ENCODE measurements around the gene TBCK.

The TBCK gene

GRCh38 chr4:106039796-106040195, 276.2 kb downstream of the TBCK start:
- TF ChIP-seq POLR2AphosphoS5 (IDR thresholded peaks at IDR 0.05; ENCODE audit: low read depth, low read length) (no peak), SIN3A (IDR thresholded peaks at IDR 0.05; ENCODE audit: borderline replicate concordance, insufficient read depth, low read length) (no peak), FOXP2 (optimal IDR thresholded peaks at IDR 0.05; ENCODE audit: borderline replicate concordance, extremely low read depth, extremely low read length, insufficient read depth) (no peak), TAF1 (IDR thresholded peaks at IDR 0.05; ENCODE audit: borderline replicate concordance, insufficient read depth, low read length) (no peak)
- TF ChIP-seq, protein P1, sequence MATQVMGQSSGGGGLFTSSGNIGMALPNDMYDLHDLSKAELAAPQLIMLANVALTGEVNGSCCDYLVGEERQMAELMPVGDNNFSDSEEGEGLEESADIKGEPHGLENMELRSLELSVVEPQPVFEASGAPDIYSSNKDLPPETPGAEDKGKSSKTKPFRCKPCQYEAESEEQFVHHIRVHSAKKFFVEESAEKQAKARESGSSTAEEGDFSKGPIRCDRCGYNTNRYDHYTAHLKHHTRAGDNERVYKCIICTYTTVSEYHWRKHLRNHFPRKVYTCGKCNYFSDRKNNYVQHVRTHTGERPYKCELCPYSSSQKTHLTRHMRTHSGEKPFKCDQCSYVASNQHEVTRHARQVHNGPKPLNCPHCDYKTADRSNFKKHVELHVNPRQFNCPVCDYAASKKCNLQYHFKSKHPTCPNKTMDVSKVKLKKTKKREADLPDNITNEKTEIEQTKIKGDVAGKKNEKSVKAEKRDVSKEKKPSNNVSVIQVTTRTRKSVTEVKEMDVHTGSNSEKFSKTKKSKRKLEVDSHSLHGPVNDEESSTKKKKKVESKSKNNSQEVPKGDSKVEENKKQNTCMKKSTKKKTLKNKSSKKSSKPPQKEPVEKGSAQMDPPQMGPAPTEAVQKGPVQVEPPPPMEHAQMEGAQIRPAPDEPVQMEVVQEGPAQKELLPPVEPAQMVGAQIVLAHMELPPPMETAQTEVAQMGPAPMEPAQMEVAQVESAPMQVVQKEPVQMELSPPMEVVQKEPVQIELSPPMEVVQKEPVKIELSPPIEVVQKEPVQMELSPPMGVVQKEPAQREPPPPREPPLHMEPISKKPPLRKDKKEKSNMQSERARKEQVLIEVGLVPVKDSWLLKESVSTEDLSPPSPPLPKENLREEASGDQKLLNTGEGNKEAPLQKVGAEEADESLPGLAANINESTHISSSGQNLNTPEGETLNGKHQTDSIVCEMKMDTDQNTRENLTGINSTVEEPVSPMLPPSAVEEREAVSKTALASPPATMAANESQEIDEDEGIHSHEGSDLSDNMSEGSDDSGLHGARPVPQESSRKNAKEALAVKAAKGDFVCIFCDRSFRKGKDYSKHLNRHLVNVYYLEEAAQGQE (IDR thresholded peaks at IDR 0.05; ENCODE audit: insufficient read depth in 1 of 2, low read depth in 2 of 2, low read length in 2 of 2) = no peak

DNA sequence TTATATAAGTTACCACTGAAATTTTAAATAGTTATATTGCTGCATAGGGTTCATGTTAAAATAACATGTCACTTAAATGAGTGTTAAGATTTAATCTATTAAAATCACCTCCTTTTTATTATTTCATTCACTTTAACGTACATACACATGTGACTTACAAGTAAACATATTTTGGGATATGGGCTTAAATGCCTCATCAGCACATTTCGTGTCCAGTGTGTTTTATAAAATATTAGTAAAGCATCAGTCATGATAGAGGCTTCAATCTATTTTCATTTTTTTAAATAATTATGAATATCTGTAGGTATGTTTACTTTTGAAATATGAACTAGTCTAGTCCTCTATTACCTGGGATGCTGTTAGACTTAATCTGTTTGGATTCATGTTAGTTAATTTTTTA, 277.1 kb downstream of the TBCK start:
- no peak for TF ChIP-seq POLR2AphosphoS5 (IDR thresholded peaks at IDR 0.05; ENCODE audit: low read depth, low read length)
- TF ChIP-seq, protein P1 (IDR thresholded peaks at IDR 0.05; ENCODE audit: insufficient read depth in 1 of 2, low read depth in 2 of 2, low read length in 2 of 2) = no peak

DNA sequence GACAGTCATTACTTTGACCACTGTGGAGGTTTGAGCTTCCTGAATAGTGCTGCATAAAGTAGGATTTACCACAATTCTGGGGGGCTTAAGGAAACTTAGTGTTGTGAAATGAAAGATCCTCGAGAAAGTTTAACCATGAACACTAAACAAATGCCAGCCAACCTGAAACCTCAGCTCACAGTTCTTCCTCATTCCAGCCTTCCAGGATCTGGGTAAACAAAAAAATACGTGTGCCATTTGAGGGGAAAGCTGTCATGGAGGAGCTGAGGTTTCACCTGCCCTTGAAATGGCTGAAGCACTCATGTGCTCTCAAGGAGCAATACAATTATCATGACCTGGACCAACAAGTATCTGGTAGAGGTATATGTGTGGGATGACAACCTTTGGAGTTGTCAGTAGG, 278.0 kb downstream of the TBCK start:
- TF ChIP-seq TAF1 (IDR thresholded peaks at IDR 0.05; ENCODE audit: borderline replicate concordance, insufficient read depth, low read length) (no peak), FOXP2 (optimal IDR thresholded peaks at IDR 0.05; ENCODE audit: borderline replicate concordance, extremely low read depth, extremely low read length, insufficient read depth) (no peak), POLR2AphosphoS5 (IDR thresholded peaks at IDR 0.05; ENCODE audit: low read depth, low read length) (no peak), SIN3A (IDR thresholded peaks at IDR 0.05; ENCODE audit: borderline replicate concordance, insufficient read depth, low read length) (no peak)
- TF ChIP-seq, protein P1 (IDR thresholded peaks at IDR 0.05; ENCODE audit: insufficient read depth in 1 of 2, low read depth in 2 of 2, low read length in 2 of 2) = no peak

DNA sequence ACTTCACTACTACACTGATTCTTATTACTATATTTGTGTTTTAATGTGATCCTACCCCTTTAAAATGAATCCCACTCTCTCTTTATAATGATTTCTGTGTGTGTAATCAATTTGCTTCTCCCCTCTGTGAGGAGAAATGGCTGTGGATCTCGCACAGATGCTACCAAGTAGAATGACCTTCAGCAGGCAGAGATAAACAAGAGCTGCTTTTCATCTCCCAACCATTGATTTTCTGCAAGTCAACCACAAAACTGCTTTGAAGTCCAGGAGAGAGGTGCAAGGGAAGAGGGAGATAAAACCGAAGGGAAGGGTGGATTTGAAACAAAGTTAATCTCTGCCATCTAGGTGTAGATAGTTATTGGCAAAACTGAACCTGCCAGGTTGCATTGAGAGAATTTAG, 279.2 kb downstream of the TBCK start:
- no peak for TF ChIP-seq FOXP2 (optimal IDR thresholded peaks at IDR 0.05; ENCODE audit: borderline replicate concordance, extremely low read depth, extremely low read length, insufficient read depth)
- no peak for TF ChIP-seq SIN3A (IDR thresholded peaks at IDR 0.05; ENCODE audit: borderline replicate concordance, insufficient read depth, low read length)
- no peak for TF ChIP-seq TAF1 (IDR thresholded peaks at IDR 0.05; ENCODE audit: borderline replicate concordance, insufficient read depth, low read length)
- no peak for TF ChIP-seq POLR2AphosphoS5 (IDR thresholded peaks at IDR 0.05; ENCODE audit: low read depth, low read length)
- TF ChIP-seq, protein P1 (IDR thresholded peaks at IDR 0.05; ENCODE audit: insufficient read depth in 1 of 2, low read depth in 2 of 2, low read length in 2 of 2) = no peak

DNA sequence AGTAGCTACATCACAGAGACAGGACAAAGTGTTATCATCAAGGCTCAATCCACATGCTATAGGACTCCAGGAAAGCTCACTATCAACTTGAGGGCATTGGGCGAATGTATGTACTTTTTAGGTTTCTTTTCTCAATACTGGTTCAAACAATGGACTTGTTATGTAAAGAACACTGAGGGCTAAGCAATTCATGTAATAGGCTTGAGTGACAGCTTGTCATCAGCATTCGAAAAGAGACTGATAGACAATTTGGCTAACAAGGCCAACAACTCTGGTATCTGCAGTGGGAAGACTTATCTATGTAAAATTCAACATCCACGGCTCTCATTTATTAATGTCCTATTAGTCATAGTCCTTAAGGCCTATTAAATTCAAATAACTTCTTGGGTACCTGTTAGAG, 279.7 kb downstream of the TBCK start:
- TF ChIP-seq FOXP2 (optimal IDR thresholded peaks at IDR 0.05; ENCODE audit: borderline replicate concordance, extremely low read depth, extremely low read length, insufficient read depth) = no peak
- TF ChIP-seq POLR2AphosphoS5 (IDR thresholded peaks at IDR 0.05; ENCODE audit: low read depth, low read length) = no peak
- TF ChIP-seq, protein P1 (IDR thresholded peaks at IDR 0.05; ENCODE audit: insufficient read depth in 1 of 2, low read depth in 2 of 2, low read length in 2 of 2) = no peak
- no peak for TF ChIP-seq TAF1 (IDR thresholded peaks at IDR 0.05; ENCODE audit: borderline replicate concordance, insufficient read depth, low read length)
- no peak for TF ChIP-seq SIN3A (IDR thresholded peaks at IDR 0.05; ENCODE audit: borderline replicate concordance, insufficient read depth, low read length)
